Neural cell (in vitro differentiated cells): ENCODE results near the gene CRTAC1. TPM values are rescaled to one million over a fixed set of nuclear protein-coding genes. Genes with fewer than 3 reads are reported as not detected.

Experiments
- H2AFZ ChIP-seq: fragments of 200-600, 300-800 bp; sonication (generic), shearing (Covaris generic); 2 replicates; pipeline ENCODE4 v1.6.0; 2014; ENCODE audit warnings: low read depth, mild to moderate bottlenecking, antibody characterized with exemption, low read length, moderate library complexity
- H3F3A ChIP-seq: fragments of 200-600 bp; shearing (Covaris generic); 2 replicates; pipeline ENCODE4 v1.6.1; 2016; ENCODE audit warnings: mild to moderate bottlenecking, moderate library complexity, mixed read lengths, antibody characterized with exemption, low read length; ENCODE audit not compliant: insufficient read depth, poor library complexity, severe bottlenecking
- H3K27ac ChIP-seq: fragments of 200-600, 300-800 bp; sonication (generic), shearing (Covaris generic); 2 replicates; pipeline ENCODE4 v1.5.1; 2014; ENCODE audit warnings: mild to moderate bottlenecking, low read length, moderate library complexity
- H3K27me3 ChIP-seq: fragments of 300-800, 200-600 bp; sonication (generic), shearing (Covaris generic); 2 replicates; pipeline ENCODE4 v1.6.0; 2014; ENCODE audit warnings: mild to moderate bottlenecking, low read depth, low read length, moderate library complexity; ENCODE audit not compliant: insufficient read depth
- H3K36me3 ChIP-seq: fragments of 300-800, 200-600 bp; sonication (generic), shearing (Covaris generic); 2 replicates; pipeline ENCODE4 v1.5.1; 2014; ENCODE audit warnings: mild to moderate bottlenecking, antibody characterized with exemption, low read length, moderate library complexity; ENCODE audit not compliant: insufficient read depth
- H3K4me2 ChIP-seq: fragments of 300-800, 200-600 bp; sonication (generic), shearing (Covaris generic); 2 replicates; pipeline ENCODE4 v1.6.0; 2014; ENCODE audit warnings: mild to moderate bottlenecking, low read length
- H3K4me3 ChIP-seq: fragments of 300-800, 200-600 bp; sonication (generic), shearing (Covaris generic); 2 replicates; pipeline ENCODE4 v1.5.1; 2014; ENCODE audit warnings: mild to moderate bottlenecking, low read length, moderate library complexity
- H3K79me2 ChIP-seq: fragments of 200-600 bp; shearing (Covaris generic); replicated peaks from 2 replicates; pipeline ENCODE4 v1.6.0; 2014; ENCODE audit warnings: mild to moderate bottlenecking, low read length, moderate library complexity; ENCODE audit not compliant: insufficient read depth
- H3K9ac ChIP-seq: fragments of 300-800, 200-600 bp; sonication (generic), shearing (Covaris generic); 2 replicates; pipeline ENCODE4 v1.6.1; 2016; ENCODE audit warnings: mild to moderate bottlenecking, low read length, mixed read lengths
- H3K9me2 ChIP-seq: fragments of 200-600 bp; shearing (Covaris generic); 2 replicates; pipeline ENCODE4 v1.6.1; 2016; ENCODE audit warnings: mild to moderate bottlenecking, low read length, mixed read lengths; ENCODE audit not compliant: insufficient read depth
- H3K9me3 ChIP-seq: fragments of 200-600, 300-800 bp; sonication (generic), shearing (Covaris generic); 2 replicates; pipeline ENCODE4 v1.6.1; 2016; ENCODE audit warnings: mild to moderate bottlenecking, mixed run types, low read length, moderate library complexity, mixed read lengths
- H4K20me1 ChIP-seq: fragments of 200-600 bp; shearing (Covaris generic); 2 replicates; pipeline ENCODE4 v1.6.1; 2016; ENCODE audit warnings: mild to moderate bottlenecking, mixed run types; ENCODE audit not compliant: insufficient read depth
- EP300 ChIP-seq: fragments of 450-650 bp; conservative IDR thresholded peaks from 2 replicates; pipeline ENCODE4 v1.6.1; 2014; ENCODE audit warnings: antibody characterized with exemption, mild to moderate bottlenecking, moderate library complexity; ENCODE audit not compliant: poor library complexity, severe bottlenecking
- EZH2 ChIP-seq: fragments of 200-600, 300-800 bp; shearing (Covaris generic), sonication (generic); IDR thresholded peaks from 2 replicates; pipeline ENCODE4 v1.6.1; 2014; ENCODE audit warnings: antibody characterized with exemption, low read length, borderline replicate concordance, mild to moderate bottlenecking; ENCODE audit not compliant: insufficient read depth, poor library complexity, severe bottlenecking
- MXI1 ChIP-seq: fragments of 450-650 bp; conservative IDR thresholded peaks from 2 replicates; pipeline ENCODE4 v1.6.1; 2014; ENCODE audit warnings: antibody characterized with exemption, mild to moderate bottlenecking; ENCODE audit not compliant: poor library complexity, severe bottlenecking
- POLR2AphosphoS5 ChIP-seq: IDR thresholded peaks from 2 replicates; pipeline ENCODE4 v1.6.1; 2012
- RAD21 ChIP-seq: fragments of 450-650 bp; conservative IDR thresholded peaks from 2 replicates; pipeline ENCODE4 v1.6.1; 2014; ENCODE audit warnings: antibody characterized with exemption, mild to moderate bottlenecking, moderate library complexity
- SMC3 ChIP-seq: fragments of 450-650 bp; conservative IDR thresholded peaks from 2 replicates; pipeline ENCODE4 v1.6.1; 2014; ENCODE audit warnings: antibody characterized with exemption, mild to moderate bottlenecking, moderate library complexity; ENCODE audit not compliant: poor library complexity
- TAF1 ChIP-seq: IDR thresholded peaks from 2 replicates; pipeline ENCODE4 v1.6.1; 2012; ENCODE audit warnings: low read depth
- polyA plus RNA-seq: library from polyadenylated mRNA; depleted of rRNA; stranded (reverse); fragments of >200 nt; gene quantifications from 2 replicates; pipeline ENCODE4 v1.2.3, GENCODE V29; 2014
- TF ChIP-seq, protein P1 (sequence below): fragments of 450-650 bp; IDR thresholded peaks from 2 replicates; pipeline ENCODE4 v1.5.1; 2014; ENCODE audit warnings: antibody characterized with exemption, mild to moderate bottlenecking, moderate library complexity; ENCODE audit not compliant: poor library complexity, severe bottlenecking
- TF ChIP-seq, protein P2 (sequence below): IDR thresholded peaks from 2 replicates; pipeline ENCODE4 v1.6.1; 2012; ENCODE audit warnings: borderline replicate concordance

The CRTAC1 gene
- polyA plus RNA-seq, 1 donor from 2014 or later = 1.1 TPM

DNA sequence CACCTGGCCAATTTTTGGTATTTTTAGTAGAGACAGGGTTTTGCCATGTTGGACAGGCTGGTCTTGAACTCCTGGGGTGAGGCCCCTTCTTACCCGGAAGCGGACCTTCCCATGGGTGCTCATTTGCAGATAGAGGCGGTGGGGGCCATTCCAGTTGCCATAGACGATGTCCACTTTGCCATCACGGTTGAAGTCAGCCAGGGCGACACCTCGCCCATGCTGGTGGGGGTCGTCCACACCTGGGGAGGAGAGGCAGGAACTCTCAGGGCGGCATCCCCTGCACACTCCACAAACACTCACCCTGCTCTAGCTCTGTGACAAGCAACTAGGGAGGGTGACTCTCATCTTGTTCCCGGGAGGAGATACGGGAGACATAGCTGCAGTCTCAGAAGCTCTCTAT is 125.8 kb downstream of the CRTAC1 start:
- Histone ChIP-seq H2AFZ (no peak overlapping the region), H3K9ac (no peak overlapping the region), H3F3A (no peaks in the 10 kb centered on the region), H3K9me3 (no peaks in the 10 kb centered on the region), H3K4me2 (no peak overlapping the region), H3K36me3 (no peaks in the 10 kb centered on the region), H3K27me3 (no peaks in the 10 kb centered on the region), H4K20me1 (no peaks in the 10 kb centered on the region), H3K79me2 (no peaks in the 10 kb centered on the region), H3K9me2 (no peaks in the 10 kb centered on the region), H3K4me3 (no peak overlapping the region), H3K27ac (no peak overlapping the region)
- TF ChIP-seq, protein P1, sequence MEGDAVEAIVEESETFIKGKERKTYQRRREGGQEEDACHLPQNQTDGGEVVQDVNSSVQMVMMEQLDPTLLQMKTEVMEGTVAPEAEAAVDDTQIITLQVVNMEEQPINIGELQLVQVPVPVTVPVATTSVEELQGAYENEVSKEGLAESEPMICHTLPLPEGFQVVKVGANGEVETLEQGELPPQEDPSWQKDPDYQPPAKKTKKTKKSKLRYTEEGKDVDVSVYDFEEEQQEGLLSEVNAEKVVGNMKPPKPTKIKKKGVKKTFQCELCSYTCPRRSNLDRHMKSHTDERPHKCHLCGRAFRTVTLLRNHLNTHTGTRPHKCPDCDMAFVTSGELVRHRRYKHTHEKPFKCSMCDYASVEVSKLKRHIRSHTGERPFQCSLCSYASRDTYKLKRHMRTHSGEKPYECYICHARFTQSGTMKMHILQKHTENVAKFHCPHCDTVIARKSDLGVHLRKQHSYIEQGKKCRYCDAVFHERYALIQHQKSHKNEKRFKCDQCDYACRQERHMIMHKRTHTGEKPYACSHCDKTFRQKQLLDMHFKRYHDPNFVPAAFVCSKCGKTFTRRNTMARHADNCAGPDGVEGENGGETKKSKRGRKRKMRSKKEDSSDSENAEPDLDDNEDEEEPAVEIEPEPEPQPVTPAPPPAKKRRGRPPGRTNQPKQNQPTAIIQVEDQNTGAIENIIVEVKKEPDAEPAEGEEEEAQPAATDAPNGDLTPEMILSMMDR = no peak
- TF ChIP-seq EP300 (no peak), SMC3 (no peak), TAF1 (no peak), MXI1 (no peak), POLR2AphosphoS5 (no peak), EZH2 (no peak), RAD21 (no peak)
- TF ChIP-seq, protein P2, sequence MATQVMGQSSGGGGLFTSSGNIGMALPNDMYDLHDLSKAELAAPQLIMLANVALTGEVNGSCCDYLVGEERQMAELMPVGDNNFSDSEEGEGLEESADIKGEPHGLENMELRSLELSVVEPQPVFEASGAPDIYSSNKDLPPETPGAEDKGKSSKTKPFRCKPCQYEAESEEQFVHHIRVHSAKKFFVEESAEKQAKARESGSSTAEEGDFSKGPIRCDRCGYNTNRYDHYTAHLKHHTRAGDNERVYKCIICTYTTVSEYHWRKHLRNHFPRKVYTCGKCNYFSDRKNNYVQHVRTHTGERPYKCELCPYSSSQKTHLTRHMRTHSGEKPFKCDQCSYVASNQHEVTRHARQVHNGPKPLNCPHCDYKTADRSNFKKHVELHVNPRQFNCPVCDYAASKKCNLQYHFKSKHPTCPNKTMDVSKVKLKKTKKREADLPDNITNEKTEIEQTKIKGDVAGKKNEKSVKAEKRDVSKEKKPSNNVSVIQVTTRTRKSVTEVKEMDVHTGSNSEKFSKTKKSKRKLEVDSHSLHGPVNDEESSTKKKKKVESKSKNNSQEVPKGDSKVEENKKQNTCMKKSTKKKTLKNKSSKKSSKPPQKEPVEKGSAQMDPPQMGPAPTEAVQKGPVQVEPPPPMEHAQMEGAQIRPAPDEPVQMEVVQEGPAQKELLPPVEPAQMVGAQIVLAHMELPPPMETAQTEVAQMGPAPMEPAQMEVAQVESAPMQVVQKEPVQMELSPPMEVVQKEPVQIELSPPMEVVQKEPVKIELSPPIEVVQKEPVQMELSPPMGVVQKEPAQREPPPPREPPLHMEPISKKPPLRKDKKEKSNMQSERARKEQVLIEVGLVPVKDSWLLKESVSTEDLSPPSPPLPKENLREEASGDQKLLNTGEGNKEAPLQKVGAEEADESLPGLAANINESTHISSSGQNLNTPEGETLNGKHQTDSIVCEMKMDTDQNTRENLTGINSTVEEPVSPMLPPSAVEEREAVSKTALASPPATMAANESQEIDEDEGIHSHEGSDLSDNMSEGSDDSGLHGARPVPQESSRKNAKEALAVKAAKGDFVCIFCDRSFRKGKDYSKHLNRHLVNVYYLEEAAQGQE = no peak

DNA sequence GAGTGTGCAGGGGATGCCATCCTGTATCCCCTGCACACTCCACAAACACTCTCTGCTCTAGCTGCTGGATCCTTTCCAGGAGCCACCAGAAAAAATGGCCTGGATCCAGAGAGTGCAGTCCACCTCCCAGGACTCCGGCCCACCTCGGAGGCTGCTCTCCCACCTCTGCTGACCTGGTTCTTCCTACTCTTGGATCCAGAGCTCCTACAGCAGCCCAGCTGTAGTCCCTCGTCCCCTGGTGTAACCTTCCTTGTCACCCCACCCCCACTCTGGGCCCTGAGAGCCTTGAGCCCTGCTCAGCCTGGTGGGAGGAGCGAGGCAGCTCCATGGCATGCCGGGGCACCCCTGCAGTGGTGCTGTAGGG is 126.4 kb downstream of the CRTAC1 start:
- TF ChIP-seq, protein P1 = no peak
- Histone ChIP-seq H3F3A (no peaks in the 10 kb centered on the region), H3K4me3 (no peak overlapping the region), H3K9me3 (no peaks in the 10 kb centered on the region), H4K20me1 (no peaks in the 10 kb centered on the region), H3K79me2 (no peaks in the 10 kb centered on the region), H3K4me2 (no peak overlapping the region), H3K36me3 (no peaks in the 10 kb centered on the region), H3K27me3 (no peaks in the 10 kb centered on the region), H3K9me2 (no peaks in the 10 kb centered on the region), H3K27ac (no peak overlapping the region), H2AFZ (no peak overlapping the region), H3K9ac (no peak overlapping the region)
